ENCODE measurements around the gene HS6ST3. TPM values are rescaled to one million over a fixed set of nuclear protein-coding genes. Genes with fewer than 3 reads are reported as not detected.

The HS6ST3 gene
- total and polyA plus RNA-seq, 2 donors from 2014 or later, result 0.47 to 1.2 TPM

- H3K27me3 ChIP-seq (ENCODE audit: control insufficient read depth, insufficient read depth, low read length), result no peaks in the 10 kb centered on the region
- FAIRE-seq, result no peak
- DNase-seq, result no peak
- TF ChIP-seq CTCF (IDR thresholded peaks at IDR 0.05; ENCODE audit: borderline replicate concordance, extremely low read depth, insufficient read depth), result no peak
- no peaks in the 10 kb centered on the region for H3K4me1 ChIP-seq (ENCODE audit: control insufficient read depth in 2 of 3, insufficient read depth in 2 of 3, low read depth in 1 of 3, low read length in 3 of 3)
- H3K36me3 ChIP-seq (ENCODE audit: control insufficient read depth in 2 of 3, insufficient read depth in 3 of 3, low read length in 3 of 3), result no peaks in the 10 kb centered on the region
- H3K9me3 ChIP-seq (ENCODE audit: control insufficient read depth in 2 of 3, insufficient read depth in 1 of 3, low read length in 3 of 3), result no peaks in the 10 kb centered on the region
- intact Hi-C loops (cut with DNase I), result no loop called here
- H3K27ac ChIP-seq (ENCODE audit: low read depth in 2 of 2, low read length in 2 of 2), result no peak overlapping the region
- no peak overlapping the region for H3K4me3 ChIP-seq (ENCODE audit: low read length in 3 of 3)
- H3K9ac ChIP-seq (ENCODE audit: low read length in 3 of 3), result no peak overlapping the region
Observed at GRCh38 chr13:96825653-96826052, 735.7 kb downstream of the HS6ST3 start.

GRCh38 chr13:96834626-96835025 is 744.7 kb downstream of the HS6ST3 start:
- intact Hi-C loops (cut with DNase I), result no loop called here
- Histone ChIP-seq H3K9ac (ENCODE audit: low read length in 3 of 3) (no peak overlapping the region), H3K4me3 (ENCODE audit: low read length in 3 of 3) (no peak overlapping the region), H3K4me1 (ENCODE audit: control insufficient read depth in 2 of 3, insufficient read depth in 2 of 3, low read depth in 1 of 3, low read length in 3 of 3) (no peaks in the 10 kb centered on the region), H3K27ac (ENCODE audit: low read depth in 2 of 2, low read length in 2 of 2) (no peak overlapping the region), H3K36me3 (ENCODE audit: control insufficient read depth in 2 of 3, insufficient read depth in 3 of 3, low read length in 3 of 3) (no peaks in the 10 kb centered on the region), H3K9me3 (ENCODE audit: control insufficient read depth in 2 of 3, insufficient read depth in 1 of 3, low read length in 3 of 3) (no peaks in the 10 kb centered on the region), H3K27me3 (ENCODE audit: control insufficient read depth, insufficient read depth, low read length) (no peaks in the 10 kb centered on the region)
- TF ChIP-seq CTCF (IDR thresholded peaks at IDR 0.05; ENCODE audit: borderline replicate concordance, extremely low read depth, insufficient read depth), result no peak
- FAIRE-seq, result no peak
- DNase-seq, result no peak

GRCh38 chr13:96835546-96835945 is 745.6 kb downstream of the HS6ST3 start:
- H3K4me1 ChIP-seq (ENCODE audit: control insufficient read depth in 2 of 3, insufficient read depth in 2 of 3, low read depth in 1 of 3, low read length in 3 of 3), result no peaks in the 10 kb centered on the region
- FAIRE-seq (no peak), DNase-seq (peak in 3 of 5 donors; percentile 13 to 58 (median 17))
- H3K27me3 ChIP-seq (ENCODE audit: control insufficient read depth, insufficient read depth, low read length), result no peaks in the 10 kb centered on the region
- no peaks in the 10 kb centered on the region for H3K9me3 ChIP-seq (ENCODE audit: control insufficient read depth in 2 of 3, insufficient read depth in 1 of 3, low read length in 3 of 3)
- intact Hi-C loops (cut with DNase I), result no loop called here
- H3K4me3 ChIP-seq (ENCODE audit: low read length in 3 of 3), result no peak overlapping the region
- TF ChIP-seq CTCF (IDR thresholded peaks at IDR 0.05; ENCODE audit: borderline replicate concordance, extremely low read depth, insufficient read depth), result no peak
- no peak overlapping the region for H3K9ac ChIP-seq (ENCODE audit: low read length in 3 of 3)
- H3K27ac ChIP-seq (ENCODE audit: low read depth in 2 of 2, low read length in 2 of 2), result no peak overlapping the region
- H3K36me3 ChIP-seq (ENCODE audit: control insufficient read depth in 2 of 3, insufficient read depth in 3 of 3, low read length in 3 of 3), result no peaks in the 10 kb centered on the region

- Histone ChIP-seq H3K9ac (ENCODE audit: low read length in 3 of 3) (no peak overlapping the region), H3K27ac (ENCODE audit: low read depth in 2 of 2, low read length in 2 of 2) (no peak overlapping the region), H3K36me3 (ENCODE audit: control insufficient read depth in 2 of 3, insufficient read depth in 3 of 3, low read length in 3 of 3) (no peaks in the 10 kb centered on the region), H3K4me3 (ENCODE audit: low read length in 3 of 3) (no peak overlapping the region), H3K27me3 (ENCODE audit: control insufficient read depth, insufficient read depth, low read length) (no peaks in the 10 kb centered on the region), H3K4me1 (ENCODE audit: control insufficient read depth in 2 of 3, insufficient read depth in 2 of 3, low read depth in 1 of 3, low read length in 3 of 3) (no peaks in the 10 kb centered on the region), H3K9me3 (ENCODE audit: control insufficient read depth in 2 of 3, insufficient read depth in 1 of 3, low read length in 3 of 3) (no peaks in the 10 kb centered on the region)
- no peak for TF ChIP-seq CTCF (IDR thresholded peaks at IDR 0.05; ENCODE audit: borderline replicate concordance, extremely low read depth, insufficient read depth)
- intact Hi-C loops (cut with DNase I), result no loop called here
- DNase-seq (no peak), FAIRE-seq (no peak)
Observed at GRCh38 chr13:96836733-96837132, 746.8 kb downstream of the HS6ST3 start.
